DOHH2 (cell line): ENCODE results near the gene SCUBE1.

Experiments
- H3F3A ChIP-seq: fragments of 200-600 bp; sonication (generic), shearing (Covaris generic); 2 replicates; pipeline ENCODE4 v1.6.0; 2016; ENCODE audit warnings: antibody characterized with exemption, mild to moderate bottlenecking; ENCODE audit not compliant: control insufficient read depth, insufficient read depth
- H3K27ac ChIP-seq: fragments of 200-600 bp; sonication (generic); 2 replicates; pipeline ENCODE4 v1.5.1; 2014; ENCODE audit warnings: low read depth, mild to moderate bottlenecking, low read length, moderate library complexity
- H3K27me3 ChIP-seq: fragments of 200-600 bp; sonication (generic); 2 replicates; pipeline ENCODE4 v1.6.1; 2014; ENCODE audit warnings: mild to moderate bottlenecking, low read length, mixed read lengths; ENCODE audit not compliant: control insufficient read depth
- H3K36me3 ChIP-seq: fragments of 200-600 bp; sonication (generic); 2 replicates; pipeline ENCODE4 v1.6.1; 2014; ENCODE audit warnings: mild to moderate bottlenecking, low read length, moderate library complexity, mixed read lengths; ENCODE audit not compliant: control insufficient read depth
- H3K4me1 ChIP-seq: fragments of 200-600 bp; sonication (generic); 2 replicates; pipeline ENCODE4 v1.6.1; 2014; ENCODE audit warnings: mild to moderate bottlenecking, low read length, mixed read lengths; ENCODE audit not compliant: control insufficient read depth
- H3K4me2 ChIP-seq: fragments of 200-600 bp; sonication (generic); 2 replicates; pipeline ENCODE4 v1.6.0; 2014; ENCODE audit warnings: mild to moderate bottlenecking, low read length, moderate library complexity
- H3K4me3 ChIP-seq: fragments of 200-600 bp; sonication (generic); 2 replicates; pipeline ENCODE4 v1.5.1; 2014; ENCODE audit warnings: mild to moderate bottlenecking, low read length, mixed read lengths
- H3K79me2 ChIP-seq: fragments of 200-600 bp; sonication (generic); 2 replicates; pipeline ENCODE4 v1.6.1; 2014; ENCODE audit warnings: mild to moderate bottlenecking, low read length, mixed read lengths; ENCODE audit not compliant: control insufficient read depth
- H3K9me2 ChIP-seq: fragments of 200-600 bp; sonication (generic); replicated peaks from 2 replicates; pipeline ENCODE4 v1.6.1; 2014; ENCODE audit warnings: mild to moderate bottlenecking, low read length, mixed read lengths; ENCODE audit not compliant: control insufficient read depth
- H3K9me3 ChIP-seq: fragments of 200-600 bp; sonication (generic); 2 replicates; pipeline ENCODE4 v1.6.1; 2014; ENCODE audit warnings: antibody characterized with exemption, low read length, mixed read lengths; ENCODE audit not compliant: control insufficient read depth, insufficient read depth
- H4K20me1 ChIP-seq: fragments of 200-600 bp; sonication (generic); 2 replicates; pipeline ENCODE4 v1.6.0; 2014; ENCODE audit warnings: low read depth, mild to moderate bottlenecking, antibody characterized with exemption, low read length, moderate library complexity; ENCODE audit not compliant: control insufficient read depth, insufficient read depth
- CTCF ChIP-seq: fragments of 200-600 bp; sonication (generic); IDR thresholded peaks from one replicate; pipeline ENCODE4 v1.5.1; 2014; ENCODE audit warnings: antibody characterized with exemption, mild to moderate bottlenecking, low read depth, low read length; ENCODE audit not compliant: poor library complexity, severe bottlenecking
- EZH2phosphoT487 ChIP-seq: fragments of 200-600 bp; sonication (generic); IDR thresholded peaks from 2 replicates; pipeline ENCODE4 v1.6.1; 2017; ENCODE audit warnings: borderline replicate concordance, mild to moderate bottlenecking, antibody characterized with exemption, low read length, moderate library complexity, mixed read lengths

SCUBE1 gene

DNA sequence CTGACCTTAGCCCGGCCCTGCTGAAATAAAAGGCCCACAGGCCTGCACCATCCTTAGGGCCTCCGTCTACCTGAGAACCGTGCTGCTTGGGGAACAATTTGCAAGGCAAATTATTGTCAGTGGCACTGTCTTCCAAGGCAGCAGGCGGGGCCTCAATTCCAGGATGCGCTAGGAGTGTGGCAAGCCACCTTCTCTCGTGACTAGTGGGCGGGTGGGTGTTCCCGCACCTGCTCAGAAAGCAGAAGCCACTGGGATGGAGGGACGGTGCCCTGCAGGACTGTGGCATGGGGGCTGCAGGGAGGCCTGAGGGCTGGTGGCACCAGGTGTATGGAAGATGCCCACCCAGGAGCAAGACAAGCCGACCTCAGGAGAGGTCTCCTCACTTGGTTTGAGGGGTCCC lies 97.5 kb downstream of the SCUBE1 start:
- H3K9me2 ChIP-seq = no peaks in the 10 kb centered on the region
- no peaks in the 10 kb centered on the region for H3K79me2 ChIP-seq
- no peaks in the 10 kb centered on the region for H3K4me1 ChIP-seq
- no peaks in the 10 kb centered on the region for H3K36me3 ChIP-seq
- H4K20me1 ChIP-seq = no peaks in the 10 kb centered on the region
- no peaks in the 10 kb centered on the region for H3F3A ChIP-seq
- no peaks in the 10 kb centered on the region for H3K9me3 ChIP-seq
- H3K27ac ChIP-seq = no peak overlapping the region
- no peak overlapping the region for H3K4me3 ChIP-seq
- TF ChIP-seq CTCF = no peak
- H3K27me3 ChIP-seq = no peaks in the 10 kb centered on the region
- H3K4me2 ChIP-seq = no peak overlapping the region

DNA sequence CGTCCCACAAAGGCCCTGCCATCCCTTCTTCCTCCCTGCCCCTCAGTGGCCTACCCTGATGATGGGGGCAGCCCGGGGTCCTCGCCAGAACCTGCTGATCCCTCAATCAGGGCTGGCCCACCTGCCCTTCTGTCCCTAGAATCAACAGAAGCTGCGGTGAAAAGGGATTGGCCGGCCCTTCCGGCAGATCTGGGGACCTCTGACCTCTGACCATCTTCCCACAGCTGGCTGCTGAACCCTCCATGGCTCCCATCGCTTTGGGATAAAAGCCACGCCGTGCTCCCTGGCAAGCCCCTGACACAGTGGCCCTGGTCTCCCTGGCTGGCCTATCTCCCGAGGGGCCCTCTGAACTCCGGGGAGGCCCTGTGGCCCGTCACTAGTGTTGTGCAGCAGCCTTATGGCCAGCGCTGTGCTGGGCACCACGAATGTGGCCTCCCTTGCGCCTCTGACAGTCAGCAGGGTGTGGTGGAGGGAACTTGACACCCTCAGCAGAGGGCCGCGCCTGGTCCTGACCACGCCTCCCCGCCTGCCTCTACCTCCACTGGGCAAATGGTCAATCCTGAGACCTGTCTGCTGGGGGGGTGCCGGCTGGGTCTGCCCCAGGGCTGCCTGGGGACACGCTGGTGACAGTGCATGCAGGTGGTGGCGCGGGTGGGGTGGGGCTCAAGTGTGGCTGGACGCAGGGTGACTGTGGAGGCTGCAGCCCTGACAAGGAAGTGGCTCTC lies 98.2 kb downstream of the SCUBE1 start:
- no peaks in the 10 kb centered on the region for H3K9me2 ChIP-seq
- H3K4me2 ChIP-seq = no peak overlapping the region
- no peak overlapping the region for H3K27ac ChIP-seq
- H3K27me3 ChIP-seq = no peaks in the 10 kb centered on the region
- no peaks in the 10 kb centered on the region for H4K20me1 ChIP-seq
- H3K4me3 ChIP-seq = no peak overlapping the region
- no peaks in the 10 kb centered on the region for H3K4me1 ChIP-seq
- no peaks in the 10 kb centered on the region for H3K79me2 ChIP-seq
- no peak for TF ChIP-seq EZH2phosphoT487
- TF ChIP-seq CTCF = no peak
- H3K9me3 ChIP-seq = no peaks in the 10 kb centered on the region
- no peaks in the 10 kb centered on the region for H3F3A ChIP-seq
- no peaks in the 10 kb centered on the region for H3K36me3 ChIP-seq

GRCh38 chr22:43244402-43244801 lies 98.8 kb downstream of the SCUBE1 start:
- Histone ChIP-seq H3K9me2 (no peaks in the 10 kb centered on the region), H3K79me2 (no peaks in the 10 kb centered on the region), H3K4me3 (no peak overlapping the region), H4K20me1 (no peaks in the 10 kb centered on the region), H3K36me3 (no peaks in the 10 kb centered on the region), H3K27me3 (no peaks in the 10 kb centered on the region), H3K4me2 (no peak overlapping the region), H3K4me1 (no peaks in the 10 kb centered on the region), H3K27ac (no peak overlapping the region), H3K9me3 (no peaks in the 10 kb centered on the region), H3F3A (no peaks in the 10 kb centered on the region)
- TF ChIP-seq EZH2phosphoT487 (no peak), CTCF (no peak)
